Mesothelial cell of epicardium (in vitro differentiated cells): ENCODE measurements around the gene CHRFAM7A. TPM values are rescaled to one million over a fixed set of nuclear protein-coding genes. Genes with fewer than 3 reads are reported as not detected.
"Not testable (repeated sequence)": the region's sequence is repeated elsewhere in the genome, so short reads cannot be mapped to it uniquely, and the experiment has no call there.

Experiments
- DNase-seq, 2 experiments: peaks; one replicate each; pipeline ENCODE4 v3.0.0; 2021; ENCODE audit warnings: low spot score in 2 of 2; ENCODE audit not compliant: unreplicated experiment in 2 of 2
- H3K27ac Mint-ChIP-seq: 2 replicates; pipeline ENCODE4 v1.8.0; 2021; ENCODE audit warnings: mixed read lengths
- H3K27me3 Mint-ChIP-seq: 2 replicates; pipeline ENCODE4 v1.8.0; 2021; ENCODE audit warnings: low read depth, mixed read lengths
- H3K36me3 Mint-ChIP-seq: 2 replicates; pipeline ENCODE4 v1.8.0; 2021; ENCODE audit warnings: mixed read lengths
- H3K4me1 Mint-ChIP-seq: 2 replicates; pipeline ENCODE4 v1.8.0; 2021; ENCODE audit warnings: mixed read lengths
- H3K4me3 Mint-ChIP-seq: 2 replicates; pipeline ENCODE4 v1.8.0; 2021; ENCODE audit warnings: mild to moderate bottlenecking, moderate library complexity, mixed read lengths
- H3K9me3 Mint-ChIP-seq: 2 replicates; pipeline ENCODE4 v1.8.0; 2021; ENCODE audit warnings: mixed read lengths
- total RNA-seq: library from RNA; stranded (reverse); gene quantifications from 3 replicates; pipeline ENCODE4 v1.2.1, GENCODE V29; 2021

The CHRFAM7A gene
- total RNA-seq, 1 donor from 2014 or later, result 1.5 TPM

DNA sequence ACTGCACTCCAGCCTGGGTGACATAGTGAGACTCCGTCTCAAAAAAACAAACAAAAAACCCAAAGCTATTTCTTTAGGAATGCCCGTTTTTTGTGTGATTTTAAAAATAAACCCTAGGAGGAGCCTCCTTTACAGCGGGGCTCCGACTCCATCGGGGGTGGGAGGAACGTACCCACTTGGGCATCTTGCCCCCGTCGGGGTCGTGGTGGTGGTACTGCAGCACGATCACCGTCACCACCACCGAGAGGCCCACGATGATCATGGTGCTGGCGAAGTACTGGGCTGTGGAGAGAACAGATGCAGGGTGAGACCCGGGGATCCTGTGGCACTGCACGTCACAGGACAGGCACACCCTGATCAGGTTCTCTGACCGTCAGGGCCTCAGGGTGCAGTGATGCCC is 26.1 kb downstream of the CHRFAM7A start:
- not testable (repeated sequence) for H3K9me3 Mint-ChIP-seq, H3K27me3 Mint-ChIP-seq, H3K4me3 Mint-ChIP-seq, H3K36me3 Mint-ChIP-seq, H3K27ac Mint-ChIP-seq, H3K4me1 Mint-ChIP-seq, DNase-seq

DNA sequence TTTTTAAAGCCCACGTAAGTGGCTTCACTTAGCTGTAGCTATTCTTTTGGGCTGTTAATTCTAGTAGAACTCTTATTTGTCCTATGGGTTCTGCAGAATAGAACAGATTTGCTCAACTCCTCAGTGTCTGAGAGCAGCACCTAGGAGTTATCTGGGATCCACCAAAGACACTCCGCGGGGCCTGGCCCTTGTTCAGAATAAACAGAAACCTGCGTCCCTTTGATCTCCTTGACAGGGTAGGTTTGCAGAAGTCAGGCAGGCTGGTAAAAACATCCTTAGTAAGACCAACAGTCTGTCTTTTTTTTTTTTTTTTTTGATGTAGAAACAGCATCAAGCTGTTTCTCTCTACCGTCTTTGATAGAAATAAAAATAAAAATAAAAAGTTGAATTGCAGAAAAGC is 31.9 kb downstream of the CHRFAM7A start:
- H3K4me3 Mint-ChIP-seq, H3K27me3 Mint-ChIP-seq, H3K27ac Mint-ChIP-seq, H3K36me3 Mint-ChIP-seq, H3K9me3 Mint-ChIP-seq, H3K4me1 Mint-ChIP-seq, DNase-seq: not testable (repeated sequence)

DNA sequence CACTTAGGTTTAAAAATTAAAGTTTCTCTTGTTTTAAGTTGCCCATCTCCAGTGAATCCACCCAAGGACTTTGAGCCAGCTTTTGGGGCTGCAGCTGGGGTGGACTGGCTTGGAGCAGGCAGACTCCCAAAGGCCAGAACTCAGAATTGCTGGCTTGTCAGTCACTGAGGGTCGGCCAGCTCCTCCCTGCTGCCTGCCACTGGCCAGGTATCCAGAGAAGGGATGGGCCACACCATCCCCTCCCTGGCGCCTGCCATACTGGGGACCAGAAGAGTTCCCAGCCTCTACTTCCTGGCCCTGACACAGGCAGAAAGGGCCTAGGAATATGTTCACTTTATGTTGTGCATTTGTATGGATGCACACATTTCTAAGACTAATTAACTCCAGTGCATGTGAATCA is 32.4 kb downstream of the CHRFAM7A start:
- H3K4me1 Mint-ChIP-seq, H3K9me3 Mint-ChIP-seq, DNase-seq, H3K27ac Mint-ChIP-seq, H3K27me3 Mint-ChIP-seq, H3K36me3 Mint-ChIP-seq, H3K4me3 Mint-ChIP-seq: not testable (repeated sequence)

DNA sequence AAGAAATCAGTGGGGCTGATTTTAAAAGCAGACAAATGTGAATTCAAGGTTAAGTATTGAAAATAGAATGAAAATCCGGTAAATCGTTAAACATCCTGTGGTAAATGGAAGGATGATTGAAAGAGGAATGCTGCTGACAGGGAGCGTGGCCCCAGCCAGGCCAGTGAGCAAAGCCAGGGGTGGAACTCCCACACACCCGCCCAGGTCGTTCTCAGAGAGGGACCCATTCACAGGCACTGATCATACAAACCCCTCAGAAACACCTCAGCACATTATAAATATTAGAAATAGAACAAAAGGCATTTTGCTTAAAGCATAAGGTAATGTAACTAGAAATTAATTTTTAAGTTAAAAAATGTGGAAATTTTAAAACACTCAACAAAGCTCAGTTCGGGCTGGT is 38.3 kb downstream of the CHRFAM7A start:
- not testable (repeated sequence) for H3K4me1 Mint-ChIP-seq

DNA sequence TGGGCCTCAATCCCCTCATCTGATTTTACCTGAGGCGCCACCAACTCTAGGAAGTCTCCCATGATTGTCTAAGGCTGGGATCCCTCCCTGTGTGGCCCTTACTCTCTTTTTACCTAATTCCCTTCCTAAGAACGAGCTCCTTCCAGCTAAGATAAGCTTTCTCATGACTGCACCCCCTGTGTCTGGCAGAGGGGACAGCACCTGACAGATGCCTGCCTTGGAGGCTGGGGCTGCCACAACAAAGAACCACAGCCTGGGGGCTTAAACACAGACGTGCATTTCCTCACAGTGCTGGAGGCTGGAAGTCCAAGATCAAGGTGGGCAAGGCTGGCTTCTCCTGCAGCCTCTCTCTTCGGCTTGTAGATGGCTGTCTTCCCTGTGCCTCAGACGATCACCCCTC is 43.5 kb downstream of the CHRFAM7A start:
- H3K27ac Mint-ChIP-seq, H3K4me3 Mint-ChIP-seq, DNase-seq, H3K9me3 Mint-ChIP-seq, H3K27me3 Mint-ChIP-seq, H3K36me3 Mint-ChIP-seq, H3K4me1 Mint-ChIP-seq: not testable (repeated sequence)

More for the DNA sequence above, 38.3 kb downstream of the CHRFAM7A start:
- H3K27ac Mint-ChIP-seq, H3K4me3 Mint-ChIP-seq, DNase-seq, H3K27me3 Mint-ChIP-seq, H3K36me3 Mint-ChIP-seq, H3K9me3 Mint-ChIP-seq: not testable (repeated sequence)

DNA sequence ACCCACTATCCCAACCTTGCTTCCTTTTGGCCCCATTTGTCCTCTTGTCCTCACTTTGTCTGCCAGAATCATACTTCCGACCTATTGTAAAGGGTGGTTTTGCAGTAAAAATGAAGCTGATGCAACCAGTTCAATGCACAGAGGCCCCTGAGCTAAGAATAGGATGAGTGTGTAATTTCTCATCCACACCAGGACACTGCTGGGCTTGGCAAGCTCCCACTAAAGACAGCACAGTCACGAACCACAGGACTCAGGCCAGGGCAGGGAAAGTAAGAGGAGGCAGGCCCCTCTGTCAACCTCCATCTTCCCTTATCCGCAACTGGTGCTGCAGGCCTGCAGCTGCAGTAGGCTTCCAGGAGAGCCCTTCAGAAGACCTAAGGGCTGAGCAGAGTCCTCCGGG is 56.8 kb downstream of the CHRFAM7A start:
- H3K36me3 Mint-ChIP-seq, H3K4me1 Mint-ChIP-seq, H3K27ac Mint-ChIP-seq, DNase-seq, H3K4me3 Mint-ChIP-seq, H3K27me3 Mint-ChIP-seq, H3K9me3 Mint-ChIP-seq: not testable (repeated sequence)

DNA sequence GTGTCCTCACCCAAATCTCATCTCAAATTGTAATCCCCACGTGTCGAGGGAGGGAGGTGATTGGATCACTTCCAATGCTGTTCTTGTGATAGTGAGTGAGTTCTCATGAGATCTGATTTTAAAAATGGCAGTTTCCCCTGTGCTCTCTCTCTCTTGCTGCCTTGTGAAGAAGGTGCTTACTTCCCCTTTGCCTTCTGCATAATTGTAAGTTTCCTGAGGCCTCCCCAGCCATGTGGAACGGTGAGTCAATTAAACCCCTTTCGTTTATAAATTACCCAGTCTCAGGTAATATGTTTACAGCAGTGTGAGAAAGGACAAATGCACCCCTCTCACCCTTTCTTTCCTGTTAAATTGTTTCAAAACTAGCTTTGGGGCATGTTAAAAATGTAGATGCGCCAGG is 59.2 kb downstream of the CHRFAM7A start:
- not testable (repeated sequence) for H3K9me3 Mint-ChIP-seq, H3K4me1 Mint-ChIP-seq, H3K36me3 Mint-ChIP-seq, H3K4me3 Mint-ChIP-seq, H3K27me3 Mint-ChIP-seq, H3K27ac Mint-ChIP-seq, DNase-seq

DNA sequence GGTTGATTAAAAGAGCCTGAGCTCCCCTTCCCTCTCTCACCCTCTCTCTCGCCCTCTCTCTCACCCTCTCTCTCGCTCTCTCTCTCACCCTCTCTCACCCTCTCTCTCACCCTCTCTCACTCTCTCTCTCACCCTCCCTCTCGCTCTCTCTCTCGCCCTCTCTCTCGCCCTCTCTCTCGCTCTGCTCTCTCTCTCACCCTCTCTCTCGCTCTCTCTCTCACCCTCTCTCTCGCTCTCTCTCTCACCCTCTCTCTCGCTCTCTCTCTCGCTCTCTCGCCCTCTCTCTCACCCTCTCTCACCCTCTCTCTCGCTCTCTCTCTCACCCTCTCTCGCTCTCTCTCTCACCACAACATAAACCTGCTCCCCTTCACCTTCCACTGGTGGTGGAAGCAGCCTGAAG is 67.2 kb downstream of the CHRFAM7A start:
- not testable (repeated sequence) for H3K4me1 Mint-ChIP-seq, H3K4me3 Mint-ChIP-seq, H3K27ac Mint-ChIP-seq, H3K27me3 Mint-ChIP-seq, H3K36me3 Mint-ChIP-seq, H3K9me3 Mint-ChIP-seq, DNase-seq

DNA sequence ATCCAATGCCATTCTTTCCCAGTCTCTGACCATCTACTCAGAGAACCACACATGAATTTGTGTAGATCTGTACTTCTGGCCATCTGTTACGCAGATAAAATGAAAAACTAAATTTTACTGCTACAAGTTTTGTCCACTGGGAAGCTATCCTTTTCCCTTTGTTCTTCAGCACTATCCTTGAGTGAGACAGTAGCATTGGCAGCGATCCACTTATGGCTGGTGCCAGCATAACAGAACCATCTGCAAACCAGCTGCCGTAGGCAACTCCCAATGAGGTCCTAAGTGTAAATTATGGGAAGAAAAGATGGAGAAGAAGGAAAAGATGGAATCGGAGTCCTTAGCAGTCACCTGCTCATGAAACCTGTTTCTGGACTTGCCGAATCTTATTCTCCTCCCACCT is 72.3 kb downstream of the CHRFAM7A start:
- not testable (repeated sequence) for H3K4me1 Mint-ChIP-seq, H3K27me3 Mint-ChIP-seq, H3K9me3 Mint-ChIP-seq

DNA sequence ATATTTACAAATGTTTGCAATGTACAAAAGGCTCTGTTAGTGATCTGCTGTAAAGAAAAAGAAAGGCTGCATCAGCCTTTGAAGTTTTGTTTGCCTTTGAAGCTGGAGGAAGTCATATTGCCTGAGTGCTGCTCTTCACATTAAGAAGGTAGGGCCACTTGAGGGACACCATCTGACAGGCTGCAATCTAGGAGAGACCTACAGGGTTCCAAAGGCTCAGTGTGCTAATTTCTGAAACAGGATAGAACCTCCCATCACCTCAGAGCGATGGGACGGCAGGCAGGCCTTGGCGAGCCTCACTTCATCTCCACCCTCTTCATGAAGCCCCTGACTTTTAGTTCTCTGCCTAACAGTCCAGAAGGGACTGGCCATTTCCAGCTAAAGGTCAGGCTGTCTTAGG is 77.6 kb downstream of the CHRFAM7A start:
- not testable (repeated sequence) for H3K27me3 Mint-ChIP-seq, H3K27ac Mint-ChIP-seq, H3K4me1 Mint-ChIP-seq, H3K36me3 Mint-ChIP-seq, H3K9me3 Mint-ChIP-seq, H3K4me3 Mint-ChIP-seq, DNase-seq

More for the DNA sequence above, 72.3 kb downstream of the CHRFAM7A start:
- not testable (repeated sequence) for DNase-seq, H3K4me3 Mint-ChIP-seq, H3K27ac Mint-ChIP-seq, H3K36me3 Mint-ChIP-seq

DNA sequence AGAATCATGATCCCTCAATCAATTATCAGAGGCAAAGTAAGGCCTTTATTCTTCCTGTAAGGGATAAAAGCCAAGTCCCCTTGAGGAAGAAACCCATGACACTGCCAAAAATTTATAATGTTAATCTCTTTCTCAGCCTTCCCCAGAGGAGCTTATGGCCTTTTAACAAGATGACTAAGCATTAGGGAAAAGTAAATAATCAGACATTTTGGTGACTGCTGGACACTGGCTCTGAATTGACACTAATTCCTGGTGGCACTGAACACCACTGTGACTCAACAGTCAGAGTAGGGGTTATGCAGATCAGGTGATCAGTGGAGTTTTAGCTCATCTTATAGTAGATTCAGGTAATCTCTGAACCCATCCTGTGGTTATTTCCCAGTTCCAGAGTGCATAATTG is 82.8 kb downstream of the CHRFAM7A start:
- H3K36me3 Mint-ChIP-seq, H3K9me3 Mint-ChIP-seq, H3K27ac Mint-ChIP-seq, H3K27me3 Mint-ChIP-seq, H3K4me1 Mint-ChIP-seq, H3K4me3 Mint-ChIP-seq, DNase-seq: not testable (repeated sequence)

Other genes starting within 250 kb of the CHRFAM7A start
- 4.6 to 8.0 TPM (median 7.3 TPM) in 3 replicates for gene GOLGA8R, start 20.7 kb upstream of the CHRFAM7A start, total RNA-seq
- 0.49 to 1.9 TPM (median 0.87 TPM) in 3 replicates for gene GOLGA8Q, start 158.5 kb upstream of the CHRFAM7A start, total RNA-seq
- gene GOLGA8H, start 210.5 kb upstream of the CHRFAM7A start, total RNA-seq, result 0.29 to 0.51 TPM (median 0.47 TPM) in 3 replicates